GM06990 (cell line): ENCODE results near the gene SIM2.

Experiments used
- DNase-seq: peaks from one replicate; pipeline ENCODE4 v3.0.0-alpha.2; 2011; ENCODE audit not compliant: insufficient read length; ENCODE audit errors: extremely low read depth
- H3K27me3 ChIP-seq: replicated peaks from 2 replicates; pipeline ENCODE4 v1.6.0; 2011; ENCODE audit warnings: low read length; ENCODE audit not compliant: control insufficient read depth, insufficient read depth
- H3K36me3 ChIP-seq: 2 replicates; pipeline ENCODE4 v1.5.1; 2011; ENCODE audit warnings: low read length; ENCODE audit not compliant: control insufficient read depth, insufficient read depth
- H3K4me3 ChIP-seq: replicated peaks from 2 replicates; pipeline ENCODE4 v1.5.1; 2011; ENCODE audit warnings: low read depth, mild to moderate bottlenecking, control low read depth, low read length
- CTCF ChIP-seq: IDR thresholded peaks from 2 replicates; pipeline ENCODE4 v1.5.1; 2011; ENCODE audit warnings: low read length, control low read depth, mild to moderate bottlenecking, inconsistent platforms; ENCODE audit not compliant: insufficient read depth, poor library complexity, severe bottlenecking

The SIM2 gene

GRCh38 chr21:36696390-36697059, 2.4 kb upstream of the SIM2 start:
- no peak overlapping the region for H3K4me3 ChIP-seq
- no peak for DNase-seq
- peaks cover 7% of the 10 kb centered on the region for H3K27me3 ChIP-seq
- TF ChIP-seq CTCF, result no peak
- H3K36me3 ChIP-seq, result no peaks in the 10 kb centered on the region

GRCh38 chr21:36697060-36697850, 1.7 kb upstream of the SIM2 start:
- peaks cover 8% of the 10 kb centered on the region for H3K27me3 ChIP-seq

GRCh38 chr21:36697851-36698384, 997 bp upstream of the SIM2 start:
- TF ChIP-seq CTCF, result no peak
- Histone ChIP-seq H3K4me3 (no peak overlapping the region), H3K36me3 (no peaks in the 10 kb centered on the region), H3K27me3 (peaks cover 9% of the 10 kb centered on the region)
- DNase-seq, result no peak

More at GRCh38 chr21:36697060-36697850, 1.7 kb upstream of the SIM2 start:
- no peak for TF ChIP-seq CTCF
- DNase-seq, result no peak
- Histone ChIP-seq H3K4me3 (no peak overlapping the region), H3K36me3 (no peaks in the 10 kb centered on the region)

GRCh38 chr21:36698385-36698980, 432 bp upstream of the SIM2 start:
- H3K4me3 ChIP-seq, result no peak overlapping the region
- peaks cover 12% of the 10 kb centered on the region for H3K27me3 ChIP-seq
- H3K36me3 ChIP-seq, result no peaks in the 10 kb centered on the region
- DNase-seq, result no peak
- no peak for TF ChIP-seq CTCF

- Histone ChIP-seq H3K27me3 (peaks cover 11% of the 10 kb centered on the region), H3K36me3 (no peaks in the 10 kb centered on the region), H3K4me3 (no peak overlapping the region)
- no peak for DNase-seq
- no peak for TF ChIP-seq CTCF
Observed at GRCh38 chr21:36699546-36700294, 805 bp downstream of the SIM2 start.
